MCF 10A (cell line): ENCODE measurements around the gene ANO4. TPM values are rescaled to one million over a fixed set of nuclear protein-coding genes. Genes with fewer than 3 reads are reported as not detected.

Experiments used
- BruUV-seq: library from RNA; stranded (reverse); fragments of 400-500 nt; replicated peaks from 2 replicates; lab custom pipeline; 2021; lab: Mats Ljungman, UMichigan
- CTCF ChIA-PET: fragments of 300-600 bp; sonication (Branson Sonifier 250); formaldehyde crosslinking; extraction: SDS; loops from one replicate; lab custom pipeline; 2021; ENCODE audit warnings: antibody characterized with exemption, inconsistent platforms; lab: Yijun Ruan, JAX
- POLR2A ChIA-PET: fragments of 300-600, 350-650 bp; sonication (Branson Sonifier 250); formaldehyde crosslinking; extraction: SDS; loops from one replicate; lab custom pipeline; 2020; ENCODE audit warnings: antibody characterized with exemption, inconsistent platforms; lab: Yijun Ruan, JAX
- DNase-seq: peaks from one replicate; pipeline ENCODE4 v3.0.0-alpha.2; 2018; ENCODE audit not compliant: unreplicated experiment
- H3K27ac Mint-ChIP-seq: one replicate; pipeline ENCODE4 v1.8.0; 2022; ENCODE audit warnings: mild to moderate bottlenecking, low read depth, mixed read lengths; ENCODE audit not compliant: unreplicated experiment
- H3K27me3 Mint-ChIP-seq: one replicate; pipeline ENCODE4 v1.8.0; 2022; ENCODE audit warnings: mixed read lengths; ENCODE audit not compliant: insufficient read depth, unreplicated experiment
- H3K36me3 Mint-ChIP-seq: one replicate; pipeline ENCODE4 v1.8.0; 2022; ENCODE audit warnings: mild to moderate bottlenecking, moderate library complexity, mixed read lengths; ENCODE audit not compliant: insufficient read depth, unreplicated experiment
- H3K4me1 Mint-ChIP-seq: one replicate; pipeline ENCODE4 v1.8.0; 2022; ENCODE audit warnings: mixed read lengths; ENCODE audit not compliant: insufficient read depth, unreplicated experiment
- H3K4me3 Mint-ChIP-seq: one replicate; pipeline ENCODE4 v1.8.0; 2022; ENCODE audit warnings: mild to moderate bottlenecking, moderate library complexity, mixed read lengths; ENCODE audit not compliant: unreplicated experiment
- H3K9me3 Mint-ChIP-seq: one replicate; pipeline ENCODE4 v1.8.0; 2022; ENCODE audit warnings: mixed read lengths; ENCODE audit not compliant: unreplicated experiment
- intact Hi-C: fragments of 100-400 bp; cut with micrococcal nuclease; formaldehyde crosslinking; loops from 2 replicates; pipeline ENCODE4 v1.14.1; 2022
- total RNA-seq: library from RNA; stranded (reverse); gene quantifications from 2 replicates; pipeline ENCODE4 v1.2.3, GENCODE V29; 2022
- TF ChIP-seq, protein P1 (sequence below): fragments of 200-600 bp; IDR thresholded peaks from one replicate; pipeline ENCODE4 v1.8.0; 2022; ENCODE audit warnings: antibody characterized with exemption, mild to moderate bottlenecking; ENCODE audit not compliant: unreplicated experiment

The ANO4 gene
- total RNA-seq, 1 experiment from 2014 or later = 0.91 TPM

DNA sequence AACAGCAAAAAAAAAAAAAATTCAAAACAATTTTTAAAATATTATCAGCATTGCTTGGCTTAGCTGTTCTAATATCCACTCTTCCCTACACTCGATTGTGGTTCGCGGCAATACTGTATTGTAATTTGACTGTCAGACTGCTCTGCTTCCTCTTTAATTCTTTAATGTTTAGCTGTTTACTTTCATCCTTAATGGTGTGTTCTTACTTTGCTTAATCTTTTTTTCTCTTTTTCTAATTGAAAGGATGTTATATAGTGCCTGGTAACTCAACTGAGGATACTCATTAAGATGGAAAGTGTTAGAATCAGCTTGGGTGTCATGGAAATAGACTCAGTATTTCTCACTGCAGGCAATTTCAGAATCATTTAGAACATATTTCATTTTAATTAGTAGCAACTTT, 2.0 kb downstream of the ANO4 start:
- peaks cover 6% of the 10 kb centered on the region for H3K36me3 Mint-ChIP-seq
- H3K4me1 Mint-ChIP-seq = peaks cover 5% of the 10 kb centered on the region
- TF ChIP-seq, protein P1, sequence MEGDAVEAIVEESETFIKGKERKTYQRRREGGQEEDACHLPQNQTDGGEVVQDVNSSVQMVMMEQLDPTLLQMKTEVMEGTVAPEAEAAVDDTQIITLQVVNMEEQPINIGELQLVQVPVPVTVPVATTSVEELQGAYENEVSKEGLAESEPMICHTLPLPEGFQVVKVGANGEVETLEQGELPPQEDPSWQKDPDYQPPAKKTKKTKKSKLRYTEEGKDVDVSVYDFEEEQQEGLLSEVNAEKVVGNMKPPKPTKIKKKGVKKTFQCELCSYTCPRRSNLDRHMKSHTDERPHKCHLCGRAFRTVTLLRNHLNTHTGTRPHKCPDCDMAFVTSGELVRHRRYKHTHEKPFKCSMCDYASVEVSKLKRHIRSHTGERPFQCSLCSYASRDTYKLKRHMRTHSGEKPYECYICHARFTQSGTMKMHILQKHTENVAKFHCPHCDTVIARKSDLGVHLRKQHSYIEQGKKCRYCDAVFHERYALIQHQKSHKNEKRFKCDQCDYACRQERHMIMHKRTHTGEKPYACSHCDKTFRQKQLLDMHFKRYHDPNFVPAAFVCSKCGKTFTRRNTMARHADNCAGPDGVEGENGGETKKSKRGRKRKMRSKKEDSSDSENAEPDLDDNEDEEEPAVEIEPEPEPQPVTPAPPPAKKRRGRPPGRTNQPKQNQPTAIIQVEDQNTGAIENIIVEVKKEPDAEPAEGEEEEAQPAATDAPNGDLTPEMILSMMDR = no peak
- peaks cover 12% of the 10 kb centered on the region for H3K27me3 Mint-ChIP-seq
- H3K9me3 Mint-ChIP-seq = no peaks in the 10 kb centered on the region
- ChIA-PET CTCF (interaction anchor here (0.6 kb wide), 1 partner anchor 527 kb away, joined by 3 read pairs; no protein-coding TSS in a partner anchor), POLR2A (interaction anchor here (0.6 kb wide), 1 partner anchor 14 kb away, joined by 4 read pairs; no protein-coding TSS in a partner anchor)
- BruUV-seq = no TSS peak
- DNase-seq = no peak
- intact Hi-C loops = no loop called here
- no peak overlapping the region for H3K4me3 Mint-ChIP-seq
- H3K27ac Mint-ChIP-seq = no peak overlapping the region

DNA sequence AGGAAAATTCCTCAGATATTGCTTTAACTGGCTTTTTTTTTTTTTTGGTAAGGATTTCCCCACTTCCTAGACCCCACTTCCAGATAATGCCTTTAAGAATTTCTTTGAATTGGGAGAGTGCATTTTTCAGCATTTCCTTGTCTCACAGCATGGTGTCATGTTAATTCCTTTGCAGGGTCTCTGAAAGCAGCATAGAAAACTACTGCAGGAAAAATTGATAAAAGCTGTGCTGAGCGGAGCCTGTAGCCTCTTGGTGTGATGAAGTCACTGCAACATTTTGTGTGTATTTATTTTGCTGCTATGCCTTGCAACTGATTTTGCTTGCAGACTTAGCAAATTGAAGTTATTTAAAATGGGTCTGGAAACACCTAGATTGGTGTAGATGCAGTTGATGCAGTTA, 2.7 kb downstream of the ANO4 start:
- no TSS peak for BruUV-seq
- DNase-seq = no peak
- H3K27ac Mint-ChIP-seq = no peak overlapping the region
- H3K4me1 Mint-ChIP-seq = peaks cover 5% of the 10 kb centered on the region
- intact Hi-C loops = no loop called here
- TF ChIP-seq, protein P1 = no peak
- ChIA-PET POLR2A (interaction anchor here (0.7 kb wide), 1 partner anchor 224 kb away, joined by 3 read pairs; no protein-coding TSS in a partner anchor), CTCF (interaction anchor here (0.6 kb wide), 1 partner anchor 10 kb away, joined by 3 read pairs; no protein-coding TSS in a partner anchor)
- H3K9me3 Mint-ChIP-seq = no peaks in the 10 kb centered on the region
- H3K4me3 Mint-ChIP-seq = no peak overlapping the region
- H3K27me3 Mint-ChIP-seq = peaks cover 12% of the 10 kb centered on the region
- H3K36me3 Mint-ChIP-seq = peaks cover 6% of the 10 kb centered on the region

DNA sequence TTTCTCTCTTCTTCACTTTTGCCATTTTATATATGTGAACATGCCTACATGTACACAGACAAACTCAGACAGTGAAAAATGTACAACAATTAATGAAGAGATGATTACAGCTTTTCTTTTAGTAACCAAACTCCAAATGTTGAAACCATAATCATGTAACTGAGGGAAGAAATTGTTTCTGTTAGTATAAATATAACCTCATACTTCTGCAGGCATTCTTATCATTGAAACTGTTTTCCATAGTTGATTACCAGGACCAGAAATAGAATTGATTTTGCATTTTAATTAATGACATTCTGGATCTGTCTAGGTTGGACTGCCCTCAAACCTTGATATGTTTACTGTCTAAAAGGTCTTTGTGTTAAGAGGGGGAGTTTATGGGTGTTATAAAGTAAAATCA, 3.2 kb downstream of the ANO4 start:
- Mint-ChIP-seq H3K9me3 (no peaks in the 10 kb centered on the region), H3K27me3 (peaks cover 12% of the 10 kb centered on the region), H3K4me3 (no peak overlapping the region), H3K36me3 (peaks cover 6% of the 10 kb centered on the region), H3K27ac (no peak overlapping the region), H3K4me1 (peaks cover 5% of the 10 kb centered on the region)
- BruUV-seq = no TSS peak
- no peak for DNase-seq
- ChIA-PET POLR2A (interaction anchor here (0.7 kb wide), 1 partner anchor 223 kb away, joined by 3 read pairs; no protein-coding TSS in a partner anchor), CTCF (interaction anchor here (0.6 kb wide), 2 partner anchors 9 to 1633 kb away, joined by 3 to 5 read pairs; no protein-coding TSS in a partner anchor)
- intact Hi-C loops = no loop called here
- TF ChIP-seq, protein P1 = no peak

DNA sequence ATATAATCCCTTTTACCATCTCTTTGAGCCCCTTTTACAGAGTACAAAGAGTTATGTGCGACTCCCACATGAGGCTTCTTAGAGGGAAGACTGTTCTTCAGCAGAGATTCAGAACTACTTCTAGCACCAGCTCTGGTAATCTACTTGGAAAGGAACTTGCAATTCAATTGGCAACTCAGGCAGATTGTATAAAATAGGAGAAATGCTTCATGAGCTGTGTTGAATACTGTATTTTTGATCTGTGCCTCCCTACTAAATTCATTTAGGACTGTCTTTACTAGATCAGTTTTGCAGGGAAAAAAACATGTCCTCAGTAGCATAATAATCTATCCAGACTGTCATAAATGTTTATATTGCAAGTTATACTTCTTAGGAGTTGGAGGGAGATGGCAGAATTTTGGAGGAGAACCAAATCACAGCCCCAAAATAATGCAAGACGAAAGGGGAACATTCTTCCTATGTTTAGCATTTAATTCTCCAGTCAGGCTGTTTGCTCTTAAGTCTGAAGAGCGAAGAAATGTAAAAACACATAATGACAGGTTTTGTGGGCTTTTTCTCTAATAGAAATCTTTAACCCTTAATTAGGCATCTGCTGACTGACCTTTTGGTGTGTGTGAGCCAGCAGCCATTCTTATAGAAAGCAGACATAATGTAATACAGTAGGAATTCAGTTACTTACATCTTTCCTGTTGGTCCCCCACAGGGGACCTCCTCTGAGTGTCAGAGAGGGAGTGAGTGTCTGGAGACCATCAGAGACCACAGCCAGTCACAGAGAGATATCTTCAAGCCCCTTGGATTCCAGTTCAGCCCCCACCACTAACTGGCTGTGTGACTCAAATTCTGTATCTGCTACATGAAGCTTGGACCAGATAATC, 3.9 kb downstream of the ANO4 start:
- no peak for DNase-seq
- CTCF ChIA-PET = interaction anchor here (0.6 kb wide), 1 partner anchor 1634 kb away, joined by 5 read pairs; no protein-coding TSS in a partner anchor
- TF ChIP-seq, protein P1 = no peak
- Mint-ChIP-seq H3K4me1 (no peaks in the 10 kb centered on the region), H3K9me3 (no peaks in the 10 kb centered on the region), H3K4me3 (no peak overlapping the region), H3K27ac (no peak overlapping the region), H3K36me3 (peaks cover 6% of the 10 kb centered on the region), H3K27me3 (peaks cover 12% of the 10 kb centered on the region)
- POLR2A ChIA-PET = no interaction called here
- no TSS peak for BruUV-seq
- intact Hi-C loops = no loop called here
